Activated CD4-positive, alpha-beta T cell treated with anti-CD3 and anti-CD28 coated beads, Interleukin-2, amount 50 U/mL, for 1 hour (primary cell): Measurements from ENCODE around the gene DOCK11.
"Not testable (repeated sequence)": the region's sequence is repeated elsewhere in the genome, so short reads cannot be mapped to it uniquely, and the experiment has no call there.

Experiments used
- DNase-seq: peaks from one replicate; pipeline ENCODE4 v3.0.0-alpha.2; 2020

Gene DOCK11

DNA sequence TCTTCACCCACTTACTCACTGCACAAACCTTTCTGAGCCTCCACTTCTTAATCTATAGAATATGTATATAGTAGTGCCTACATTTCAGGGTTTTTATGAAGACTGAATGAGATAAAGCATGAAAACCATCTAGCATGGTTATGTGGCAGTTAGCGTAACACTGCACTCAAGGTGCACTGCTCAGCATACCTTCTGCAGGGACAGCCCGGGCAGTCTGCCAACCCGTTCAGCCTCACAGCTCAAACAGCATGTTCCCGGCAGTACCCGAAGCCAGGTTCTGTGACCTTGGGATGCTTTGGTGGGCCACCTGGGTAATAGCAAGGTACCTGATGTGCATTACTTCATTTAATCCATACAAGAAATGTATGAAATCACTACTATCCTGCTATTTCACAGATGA lies 81.4 kb downstream of the DOCK11 start:
- DNase-seq = no peak

DNA sequence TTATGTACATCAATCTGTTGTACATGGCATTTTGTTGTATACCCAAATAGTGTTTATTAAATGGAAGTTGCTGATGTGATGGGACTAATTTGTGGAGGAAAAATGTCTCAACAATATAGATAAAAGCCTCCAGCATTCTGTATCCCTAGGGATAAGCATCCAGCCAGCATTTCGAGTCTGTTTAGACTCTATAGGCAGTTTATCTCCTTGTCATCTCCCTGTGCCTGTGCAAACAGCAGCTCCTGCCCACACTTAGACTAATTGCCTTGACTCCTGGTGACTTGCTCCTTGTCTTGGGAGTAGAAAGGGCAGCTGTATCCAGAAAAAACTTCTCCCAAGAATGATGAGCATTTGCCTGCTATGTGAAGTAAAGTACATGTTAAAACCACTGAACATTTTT lies 83.8 kb downstream of the DOCK11 start:
- DNase-seq = no peak

DNA sequence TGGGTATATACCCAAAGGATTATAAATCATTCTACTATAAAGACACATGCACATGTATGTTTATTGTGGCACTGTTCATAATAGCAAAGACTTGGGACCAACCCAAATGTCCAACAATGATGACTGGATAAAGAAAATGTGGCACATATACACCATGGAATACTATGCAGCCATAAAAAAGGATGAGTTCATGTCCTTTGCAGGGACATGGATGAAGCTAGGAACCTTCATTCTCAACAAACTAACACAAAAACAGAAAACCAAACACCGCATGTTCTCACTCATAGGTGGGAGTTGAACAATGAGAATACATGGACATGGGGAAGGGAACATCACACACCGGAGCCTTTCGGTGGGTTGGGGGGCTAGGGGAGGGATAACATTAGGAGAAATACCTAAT lies 87.3 kb downstream of the DOCK11 start:
- DNase-seq = not testable (repeated sequence)

DNA sequence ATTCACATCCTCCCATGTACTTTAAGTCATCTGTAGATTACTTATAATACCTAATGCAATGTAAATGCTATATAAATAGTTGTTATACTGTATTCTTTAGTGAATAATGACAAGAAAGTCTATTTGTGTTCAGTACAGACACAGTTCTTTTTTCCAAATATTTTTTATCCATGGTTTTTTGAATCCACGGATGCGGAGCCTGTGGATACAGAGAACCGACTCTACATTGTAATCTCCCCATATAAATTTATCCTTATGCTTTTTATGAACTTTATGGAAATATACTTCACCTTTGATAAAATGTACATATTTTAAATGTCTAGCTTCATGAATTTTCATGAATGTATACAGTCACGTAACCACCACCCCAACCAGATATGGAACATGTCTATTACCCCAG lies 88.2 kb downstream of the DOCK11 start:
- DNase-seq = no peak

DNA sequence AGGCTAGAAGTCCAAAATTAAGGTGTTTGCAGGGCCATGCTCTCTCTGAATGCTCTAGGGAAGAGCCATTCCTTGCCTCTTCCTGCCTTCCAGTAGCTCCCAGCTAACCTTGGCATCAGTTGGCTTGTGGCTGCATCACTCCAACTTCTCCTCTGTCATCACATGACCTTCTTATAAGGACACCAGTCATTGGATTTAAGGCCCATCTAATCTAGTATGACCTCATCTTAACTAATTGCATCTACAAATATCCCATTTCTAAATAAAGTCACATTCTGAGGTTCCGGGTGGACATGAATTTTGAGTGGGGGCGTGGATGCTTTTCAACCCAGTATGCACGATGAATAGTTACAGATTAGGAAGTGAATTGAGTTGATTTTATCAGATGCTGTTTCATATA lies 89.7 kb downstream of the DOCK11 start:
- DNase-seq = no peak

DNA sequence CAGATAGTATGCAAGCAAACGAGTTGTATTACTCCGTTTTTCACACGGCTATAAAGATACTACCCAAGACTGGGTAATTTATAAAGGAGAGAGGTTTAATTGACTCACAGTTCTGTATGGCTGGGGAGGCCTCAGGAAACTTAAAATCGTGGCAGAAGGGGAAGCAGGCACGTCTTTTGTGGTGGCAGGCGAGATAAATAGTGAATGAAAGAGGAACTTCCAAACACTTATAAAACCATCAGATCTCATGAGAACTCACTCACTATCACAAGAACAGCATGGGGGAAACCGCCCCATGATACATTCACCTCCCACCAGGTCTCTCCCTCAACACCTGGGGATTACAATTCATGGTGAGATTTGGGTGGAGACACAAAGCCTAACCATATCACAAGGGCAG lies 90.6 kb downstream of the DOCK11 start:
- DNase-seq = not testable (repeated sequence)

DNA sequence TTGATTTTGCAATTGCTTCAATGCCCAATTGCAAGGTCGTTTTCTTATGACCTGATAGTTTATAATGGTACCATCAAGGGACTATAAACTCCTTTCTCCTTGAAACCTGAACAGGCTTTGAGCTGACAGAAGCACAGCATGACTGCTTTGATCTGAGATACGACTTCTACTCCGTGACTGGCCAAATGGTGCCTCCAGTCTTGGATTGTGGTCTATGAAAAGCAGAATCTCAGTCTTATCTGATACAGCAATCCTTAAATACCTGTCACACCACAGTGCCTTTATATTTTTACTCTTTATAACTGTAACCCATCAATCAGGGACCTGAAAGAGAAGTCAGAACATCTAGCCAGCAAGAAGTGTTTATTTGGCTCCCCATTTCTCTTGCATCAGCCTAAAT lies 93.1 kb downstream of the DOCK11 start:
- DNase-seq = no peak

DNA sequence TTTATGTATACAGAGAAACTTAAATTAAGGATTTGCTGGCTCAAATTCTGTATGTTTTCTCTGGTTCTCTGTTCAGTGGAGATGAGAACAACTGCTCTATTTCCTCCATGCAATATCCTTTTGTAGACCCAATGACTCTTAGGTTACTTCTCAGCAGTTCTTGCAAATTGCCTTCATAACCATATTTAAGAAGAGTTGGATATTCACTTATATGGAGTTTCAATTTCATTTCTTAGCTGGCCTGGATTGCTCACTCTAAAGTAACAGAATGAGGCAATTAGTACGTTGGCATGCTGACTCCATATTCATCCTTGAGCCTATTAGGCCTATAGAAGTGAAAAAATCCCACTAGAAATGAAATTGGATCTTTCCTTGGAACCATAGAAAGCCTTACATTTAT lies 93.6 kb downstream of the DOCK11 start:
- DNase-seq = no peak

DNA sequence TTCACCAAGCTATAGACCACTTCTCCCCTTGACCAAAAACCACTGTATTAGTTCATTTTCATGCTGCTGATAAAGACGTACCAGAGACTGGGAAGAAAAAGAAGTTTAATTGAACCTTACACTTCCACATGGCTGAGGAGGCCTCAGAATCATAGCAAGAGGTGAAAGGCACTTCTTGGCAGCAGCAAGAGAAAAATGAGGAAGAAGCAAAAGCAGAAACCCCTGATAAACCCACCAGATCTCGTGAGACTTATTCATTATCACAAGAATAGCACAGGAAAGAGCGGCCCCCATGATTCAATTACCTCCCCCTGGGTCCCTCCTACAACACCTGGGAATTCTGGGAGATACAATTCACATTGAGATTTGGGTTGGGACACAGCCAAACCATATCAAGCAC lies 97.8 kb downstream of the DOCK11 start:
- DNase-seq = no peak

DNA sequence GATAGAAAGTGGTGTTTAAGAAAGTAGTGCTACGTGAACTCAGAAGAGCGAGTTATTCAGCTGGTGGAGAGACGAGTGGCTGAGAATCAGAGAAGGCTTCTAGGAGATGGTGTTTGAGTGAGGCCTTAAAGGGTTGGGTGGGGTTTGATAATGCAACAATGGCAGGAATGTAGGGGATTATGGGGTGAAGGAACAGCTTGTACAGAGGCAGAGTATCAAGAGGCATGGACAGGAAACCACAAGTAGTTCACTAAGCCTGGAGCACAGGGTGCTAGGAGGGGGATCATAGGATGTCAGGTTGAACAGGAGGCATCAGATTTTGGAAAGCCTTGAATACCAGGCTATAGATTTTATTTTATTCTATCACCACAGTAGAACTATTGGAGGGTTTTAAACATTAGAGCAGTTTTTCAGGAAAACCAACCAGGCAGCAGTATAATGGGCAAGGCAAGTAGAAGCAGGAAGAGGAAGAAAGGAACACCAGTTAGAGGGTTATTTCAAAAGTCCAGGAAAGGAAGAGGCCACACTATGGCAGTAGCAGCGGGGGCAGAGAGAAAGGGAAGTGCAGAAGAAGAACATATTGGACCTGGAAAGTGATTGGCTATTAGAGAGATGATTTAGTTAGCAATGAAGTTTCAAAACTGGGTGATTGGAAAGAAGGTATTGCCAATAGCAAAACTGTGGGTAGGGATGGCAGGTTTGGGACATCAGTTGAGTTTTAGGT lies 99.2 kb downstream of the DOCK11 start:
- no peak for DNase-seq

DNA sequence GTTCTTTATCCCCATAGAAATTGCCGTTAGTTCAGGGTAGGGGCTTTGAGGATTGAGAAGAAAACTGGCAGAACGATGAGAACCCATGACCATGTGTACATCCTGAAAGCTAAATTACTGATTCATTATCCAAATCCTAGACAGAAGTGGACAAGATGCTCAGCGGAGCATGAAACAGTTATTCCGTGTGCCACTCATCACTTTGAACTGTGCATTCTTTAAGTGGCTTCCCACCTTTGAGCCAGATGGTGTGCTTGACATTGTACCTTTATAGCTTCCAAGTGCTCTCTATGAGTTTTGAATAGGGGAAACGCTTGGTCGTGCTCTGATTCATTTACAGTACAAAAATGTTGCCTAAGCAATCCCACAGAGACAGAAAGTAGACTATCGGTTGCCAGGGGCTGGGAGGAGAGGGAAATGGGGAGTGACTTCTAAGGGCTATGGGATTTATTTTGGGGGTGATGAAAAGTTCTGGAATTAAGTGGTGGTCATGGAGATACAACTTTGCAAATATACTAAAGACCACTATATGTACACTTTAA lies 100.0 kb downstream of the DOCK11 start:
- DNase-seq = no peak

DNA sequence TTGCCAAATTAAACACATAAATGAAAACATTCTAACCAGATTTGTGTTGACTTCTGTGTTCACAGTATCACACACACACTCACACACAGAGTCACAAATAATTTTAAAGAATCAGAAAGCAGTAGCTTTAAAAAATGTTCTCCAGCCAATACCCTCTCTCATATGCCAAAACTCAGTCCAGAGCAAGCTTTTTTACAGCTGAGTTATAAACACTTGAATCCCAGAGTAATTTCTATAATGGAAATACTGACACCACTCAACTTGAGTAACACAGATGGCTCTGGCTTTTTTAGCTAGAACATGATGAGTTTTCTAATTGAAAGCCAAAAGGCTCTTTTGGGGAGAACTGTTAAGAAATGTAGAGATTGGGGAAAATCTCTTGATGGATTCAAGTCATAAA lies 100.8 kb downstream of the DOCK11 start:
- DNase-seq = no peak

DNA sequence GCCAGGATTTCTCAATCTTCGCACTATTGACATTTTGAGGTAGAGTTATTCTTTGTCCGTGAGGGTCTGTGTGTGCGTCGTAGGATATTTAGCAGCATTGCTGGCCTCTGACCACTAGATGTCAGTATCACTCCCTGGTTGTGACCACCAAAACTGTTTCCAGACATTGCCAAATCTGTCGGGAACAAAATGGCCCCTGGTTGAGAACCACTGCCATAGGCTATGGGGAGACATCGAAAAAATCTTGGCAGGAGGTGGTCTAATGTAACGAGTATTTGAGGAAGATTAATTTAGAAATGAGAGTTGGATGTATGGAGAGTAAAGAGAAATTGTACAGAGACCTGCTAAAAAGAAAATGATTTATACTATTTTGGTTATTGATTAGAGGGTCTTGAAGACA lies 108.4 kb downstream of the DOCK11 start:
- DNase-seq = peak; percentile 9

DNA sequence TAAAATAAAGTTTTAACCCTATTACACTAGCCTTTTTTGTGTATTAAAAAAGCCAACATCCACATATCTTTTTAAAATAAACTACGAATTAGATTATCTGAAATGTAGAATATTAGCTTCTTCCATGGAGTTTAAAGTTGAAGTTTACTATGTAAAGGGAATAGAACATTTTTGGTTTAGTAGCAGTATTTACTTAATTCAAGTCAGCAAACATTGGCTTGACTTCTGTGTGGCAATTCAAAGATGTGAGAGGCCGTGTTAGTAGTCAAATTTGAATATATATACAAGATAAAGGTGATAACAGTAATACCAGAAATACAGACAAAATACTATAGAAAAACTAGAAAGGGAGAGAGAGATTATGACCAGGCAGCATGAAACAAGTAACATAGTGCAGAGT lies 116.7 kb downstream of the DOCK11 start:
- no peak for DNase-seq

DNA sequence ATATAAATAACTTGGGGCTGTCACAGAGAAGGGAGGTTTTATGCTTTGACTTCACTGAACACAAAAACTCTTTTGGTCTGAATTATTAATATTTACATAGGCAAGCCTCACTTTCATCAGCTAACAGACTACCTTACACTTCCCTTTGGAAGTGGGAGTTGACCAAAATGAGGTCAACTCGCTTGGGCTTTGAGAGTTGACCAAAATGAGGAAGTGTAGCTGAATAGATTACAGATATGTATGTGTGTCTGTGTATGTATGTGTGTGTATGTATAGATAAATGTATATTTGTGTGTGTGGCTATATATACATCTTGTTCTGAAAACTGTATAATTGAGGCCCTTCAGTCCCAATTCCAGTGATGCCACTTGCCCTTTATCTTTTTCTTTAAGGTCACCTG lies 118.5 kb downstream of the DOCK11 start:
- no peak for DNase-seq

DNA sequence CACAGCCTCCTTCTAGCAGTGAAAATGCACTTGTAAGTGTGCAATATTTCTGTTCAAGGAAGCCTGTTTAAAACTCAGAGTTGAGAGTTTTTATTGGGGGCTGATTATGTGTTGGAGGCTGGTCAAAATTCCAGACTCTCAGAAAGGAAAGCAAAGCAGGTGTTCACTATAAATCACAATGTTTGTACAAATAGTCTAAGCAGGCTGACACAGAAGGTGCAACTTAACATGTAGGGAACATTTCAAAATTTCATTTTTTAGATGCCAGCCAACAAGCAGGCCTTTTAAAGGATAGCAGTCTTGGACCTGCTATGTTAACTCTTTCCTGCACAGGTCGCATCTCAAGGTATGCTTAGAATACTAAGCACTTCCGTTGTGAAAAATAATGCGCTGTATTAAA lies 119.5 kb downstream of the DOCK11 start:
- DNase-seq = no peak

DNA sequence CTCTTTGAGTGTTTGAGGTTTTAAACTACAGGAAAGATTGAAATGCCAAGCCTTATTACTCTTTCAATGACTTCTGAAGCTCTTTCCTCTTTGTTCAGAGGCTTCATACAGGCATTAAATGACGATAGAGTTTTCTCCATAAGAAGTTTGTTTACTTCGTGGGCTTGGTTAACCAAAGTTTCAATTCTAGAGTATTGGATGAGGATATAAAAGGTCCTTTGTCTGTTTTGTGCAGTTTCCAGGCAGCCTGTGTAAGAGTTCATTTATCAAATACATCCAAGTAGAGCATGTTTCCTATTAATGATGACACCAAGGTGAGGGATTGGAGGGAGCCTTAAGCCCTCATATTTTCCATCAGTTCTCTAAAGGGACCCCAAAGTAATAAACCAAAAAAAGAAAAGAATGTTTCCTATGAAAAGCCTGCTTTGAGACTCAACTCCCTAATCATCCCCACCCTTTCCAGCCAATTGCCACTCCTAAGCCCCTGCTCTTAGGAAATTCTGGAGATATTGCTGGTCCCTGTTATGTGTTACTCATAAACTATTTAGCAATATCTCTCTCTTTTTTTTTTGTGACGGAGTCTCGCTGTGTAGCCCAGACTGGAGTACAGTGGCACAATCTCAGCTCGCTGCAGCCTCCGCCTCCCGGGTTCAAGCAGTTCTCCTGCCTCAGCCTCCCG lies 125.6 kb downstream of the DOCK11 start:
- no peak for DNase-seq

DNA sequence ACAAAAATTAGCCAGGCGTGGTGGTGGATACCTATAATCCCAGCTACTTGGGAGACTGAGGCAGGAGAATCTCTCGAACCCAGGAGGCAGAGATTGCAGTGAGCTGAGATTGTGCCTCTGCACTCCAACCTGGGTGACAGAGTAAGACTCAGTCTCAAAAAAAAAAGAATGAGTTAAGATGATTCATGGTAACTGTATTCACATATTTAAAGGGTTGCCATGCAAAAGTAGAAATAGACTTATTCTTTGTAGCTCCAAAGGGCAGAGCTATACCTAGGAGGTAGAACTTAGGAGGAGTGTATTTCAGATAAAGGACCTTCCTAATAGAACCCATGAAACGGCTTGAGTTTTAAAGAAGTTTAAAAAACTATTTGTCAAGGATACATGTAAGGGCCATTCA lies 127.4 kb downstream of the DOCK11 start:
- no peak for DNase-seq

DNA sequence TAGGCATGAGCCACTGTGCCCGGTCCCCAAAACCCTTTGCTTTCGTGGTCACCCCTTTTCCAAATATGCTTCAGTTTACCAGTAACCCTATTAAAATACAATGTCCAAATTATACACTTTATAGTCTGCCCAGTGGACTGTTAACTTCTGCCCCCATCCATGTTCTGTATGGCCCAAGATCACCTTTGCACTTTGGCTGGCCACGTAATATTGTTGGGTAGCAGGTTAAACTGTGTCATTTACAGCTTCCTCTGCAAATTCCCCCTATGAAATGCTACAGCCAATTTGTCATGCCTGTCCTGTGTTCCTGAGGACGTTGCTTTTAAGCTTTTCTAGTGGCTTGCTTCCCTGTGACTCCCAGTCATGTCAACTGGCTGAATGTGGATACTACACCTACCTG lies 130.7 kb downstream of the DOCK11 start:
- DNase-seq = no peak

DNA sequence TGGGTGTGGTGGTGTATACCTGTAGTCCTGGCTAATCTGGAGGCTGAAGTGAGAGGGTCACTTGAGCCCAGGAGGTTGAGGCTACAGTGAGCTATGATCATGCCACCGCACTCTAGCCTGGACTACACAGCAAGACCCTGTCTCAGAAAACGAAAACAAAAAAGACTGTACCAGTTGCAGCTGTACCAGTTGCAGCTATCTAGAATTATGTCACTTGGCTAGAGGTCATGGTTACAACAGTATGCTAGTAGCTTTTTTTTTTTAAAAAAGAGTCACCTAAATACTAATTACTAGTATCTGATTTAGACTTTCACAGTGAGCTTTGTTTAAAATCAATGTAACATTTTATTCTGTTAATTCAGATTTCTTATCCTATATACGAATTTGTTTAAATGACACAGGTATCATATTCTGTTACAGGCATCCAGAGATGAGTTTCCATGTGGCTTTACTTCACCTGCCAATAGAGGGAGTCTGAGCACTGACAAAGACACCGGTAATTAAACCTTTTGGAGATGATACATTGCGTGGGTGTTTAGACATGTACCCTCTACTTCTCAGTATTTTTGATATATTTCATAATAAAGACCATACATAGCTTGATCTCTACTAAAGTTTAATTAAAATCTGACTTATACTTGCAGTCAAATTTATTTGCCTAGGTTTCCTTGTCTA lies 131.6 kb downstream of the DOCK11 start:
- no peak for DNase-seq

DNA sequence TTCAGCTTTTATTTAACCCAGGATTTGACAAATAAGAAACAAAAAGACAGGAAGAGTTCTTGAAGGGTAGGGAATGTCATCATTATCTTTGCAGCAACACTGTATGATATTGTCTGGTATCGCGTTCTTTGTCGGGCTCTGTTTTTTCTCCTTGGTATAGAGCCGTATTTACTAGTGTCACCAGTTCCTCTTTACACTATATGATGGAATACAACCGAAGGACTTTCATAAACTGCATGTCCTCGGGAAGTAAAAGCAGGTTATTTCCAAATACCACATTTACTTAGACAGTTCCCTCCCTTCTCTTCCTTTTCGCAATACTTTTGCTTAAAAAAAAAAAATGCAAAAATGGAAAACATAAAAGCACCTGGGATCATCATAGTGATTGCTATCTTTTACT lies 135.2 kb downstream of the DOCK11 start:
- no peak for DNase-seq

DNA sequence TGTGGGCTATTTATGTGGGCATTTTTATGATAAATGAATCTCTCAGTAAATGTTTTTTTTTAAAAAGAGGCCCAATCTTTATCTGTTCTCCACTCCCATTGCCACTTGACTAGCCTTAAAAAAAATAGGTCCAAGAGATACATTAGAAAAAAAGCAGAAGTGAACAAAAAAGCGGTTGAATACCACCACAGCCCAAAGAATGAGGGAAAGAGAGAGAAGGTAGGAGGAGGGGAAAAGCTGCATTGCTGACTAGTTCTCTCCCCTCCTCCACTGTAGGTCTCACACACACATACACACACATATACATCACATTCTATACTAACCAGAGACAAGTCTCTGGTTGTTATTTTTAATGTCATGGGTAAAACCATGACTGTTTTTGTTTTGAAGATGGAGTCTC lies 136.0 kb downstream of the DOCK11 start:
- DNase-seq = no peak

DNA sequence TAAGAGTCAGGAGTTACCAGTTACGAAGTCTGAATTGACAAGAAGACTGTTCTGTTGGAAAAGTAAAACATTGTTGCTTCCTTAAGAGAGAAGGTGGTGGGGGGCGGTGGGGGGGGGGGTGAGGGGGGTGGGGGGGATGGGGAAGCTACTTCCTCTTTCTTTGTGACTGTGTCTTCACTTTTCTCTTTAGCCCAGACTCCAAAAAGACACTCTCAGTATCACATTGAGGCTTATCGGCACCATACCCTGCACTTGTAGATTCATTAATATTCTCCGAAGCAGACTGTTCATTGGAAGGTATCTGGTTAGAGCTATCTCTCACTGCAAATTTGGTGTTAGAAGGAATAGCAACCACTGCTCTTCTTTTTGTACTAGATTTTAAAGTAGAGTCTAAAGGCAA lies 137.2 kb downstream of the DOCK11 start:
- DNase-seq = no peak

DNA sequence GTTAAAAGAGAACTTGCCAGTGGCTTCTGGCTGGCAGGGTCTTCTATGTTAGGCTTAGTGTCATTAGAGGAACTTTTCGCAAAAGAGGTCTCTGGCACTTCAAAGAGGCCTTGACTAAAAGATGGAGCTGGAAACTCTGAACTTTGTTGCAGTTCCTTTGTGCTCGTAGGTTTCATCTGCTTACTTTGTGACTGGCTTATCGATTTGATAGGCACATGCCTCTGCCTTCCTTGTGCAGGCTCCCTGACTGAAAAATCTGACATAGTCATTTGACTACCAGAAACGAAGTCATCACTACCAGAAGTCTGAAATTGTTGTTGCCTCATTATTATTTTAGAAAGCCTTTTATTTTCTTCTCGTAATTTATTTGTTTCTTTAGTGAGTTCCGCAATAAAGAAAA lies 137.9 kb downstream of the DOCK11 start:
- DNase-seq = no peak
